Breast epithelium (tissue), 3 donors: Measurements from ENCODE around the gene UBE2O.

ENCODE experiments used
- POLR2AphosphoS5 ChIP-seq, 3 donors: sonication (generic); formaldehyde crosslinking; IDR thresholded peaks; one replicate each; pipeline ENCODE4 v1.6.1; 2017; ENCODE audit warnings: antibody characterized with exemption in 3 of 3
- TF ChIP-seq, protein P1 (sequence below), 3 donors: fragments of 450-650 bp; IDR thresholded peaks; one replicate each; pipeline ENCODE4 v1.5.1; 2016 to 2017; ENCODE audit warnings: antibody characterized with exemption in 3 of 3, mild to moderate bottlenecking in 3 of 3, moderate library complexity in 3 of 3

DNA sequence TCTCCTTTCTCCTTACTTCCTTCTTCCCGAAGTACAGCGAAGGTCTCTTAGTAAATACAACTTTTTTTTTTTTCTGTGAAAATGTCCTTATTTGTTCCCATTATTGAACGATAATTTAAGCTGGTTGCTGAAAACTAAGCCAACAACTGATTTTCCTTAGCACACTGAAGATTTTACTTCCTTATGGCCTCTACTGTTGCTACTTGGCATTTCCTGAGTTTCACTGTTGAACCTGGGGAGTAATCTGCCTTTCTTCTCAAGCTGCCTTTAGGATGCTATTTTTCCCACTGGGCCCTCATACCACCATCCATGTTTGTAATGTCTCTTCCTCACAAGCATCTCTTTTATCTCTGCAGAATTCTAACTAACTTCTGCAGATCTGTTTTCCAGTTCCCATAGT, 26.1 kb downstream of the UBE2O start:
- TF ChIP-seq, protein P1, sequence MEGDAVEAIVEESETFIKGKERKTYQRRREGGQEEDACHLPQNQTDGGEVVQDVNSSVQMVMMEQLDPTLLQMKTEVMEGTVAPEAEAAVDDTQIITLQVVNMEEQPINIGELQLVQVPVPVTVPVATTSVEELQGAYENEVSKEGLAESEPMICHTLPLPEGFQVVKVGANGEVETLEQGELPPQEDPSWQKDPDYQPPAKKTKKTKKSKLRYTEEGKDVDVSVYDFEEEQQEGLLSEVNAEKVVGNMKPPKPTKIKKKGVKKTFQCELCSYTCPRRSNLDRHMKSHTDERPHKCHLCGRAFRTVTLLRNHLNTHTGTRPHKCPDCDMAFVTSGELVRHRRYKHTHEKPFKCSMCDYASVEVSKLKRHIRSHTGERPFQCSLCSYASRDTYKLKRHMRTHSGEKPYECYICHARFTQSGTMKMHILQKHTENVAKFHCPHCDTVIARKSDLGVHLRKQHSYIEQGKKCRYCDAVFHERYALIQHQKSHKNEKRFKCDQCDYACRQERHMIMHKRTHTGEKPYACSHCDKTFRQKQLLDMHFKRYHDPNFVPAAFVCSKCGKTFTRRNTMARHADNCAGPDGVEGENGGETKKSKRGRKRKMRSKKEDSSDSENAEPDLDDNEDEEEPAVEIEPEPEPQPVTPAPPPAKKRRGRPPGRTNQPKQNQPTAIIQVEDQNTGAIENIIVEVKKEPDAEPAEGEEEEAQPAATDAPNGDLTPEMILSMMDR (IDR thresholded peaks at IDR 0.05), result no peak
- TF ChIP-seq POLR2AphosphoS5 (IDR thresholded peaks at IDR 0.05), result no peak
